Left colon (tissue), 2 donors: ENCODE results near the gene CCDC159. TPM values are rescaled to one million over a fixed set of nuclear protein-coding genes. Genes with fewer than 3 reads are reported as not detected.

Experiments
- ATAC-seq: fragments of 200-7000 bp; cut with Tn5 transposase; one replicate; pipeline ENCODE4 v1.9.1; 2020; ENCODE audit warnings: mild to moderate bottlenecking, moderate library complexity
- DNase-seq, 2 donors: peaks; one replicate each; pipeline ENCODE4 v3.0.0-alpha.2; 2020
- intact Hi-C, 2 donors: fragments of 100-400 bp; cut with DNase I in 1 of 2; cut with micrococcal nuclease in 1 of 2; formaldehyde crosslinking; loops; one replicate each; pipeline versions ENCODE4 v1.11.2 to v1.14.0; 2022; cut with DNase I, micrococcal nuclease
- total RNA-seq, 2 donors: library from RNA; stranded (reverse); fragmentation: NEBNext Ultra II Directional; extraction: Animal tissue kit (Norgen Biotek cat#: 25700); gene quantifications; one replicate each; pipeline ENCODE4 v1.2.1, GENCODE V29; 2021
- donor health status: DM: no; HTN: no; CAD: no.
- donor health status: DM: yes; HTN: yes; CAD: no.

The CCDC159 gene
- total RNA-seq, 2 donors from 2014 or later = 28.6 to 30.2 TPM

DNA sequence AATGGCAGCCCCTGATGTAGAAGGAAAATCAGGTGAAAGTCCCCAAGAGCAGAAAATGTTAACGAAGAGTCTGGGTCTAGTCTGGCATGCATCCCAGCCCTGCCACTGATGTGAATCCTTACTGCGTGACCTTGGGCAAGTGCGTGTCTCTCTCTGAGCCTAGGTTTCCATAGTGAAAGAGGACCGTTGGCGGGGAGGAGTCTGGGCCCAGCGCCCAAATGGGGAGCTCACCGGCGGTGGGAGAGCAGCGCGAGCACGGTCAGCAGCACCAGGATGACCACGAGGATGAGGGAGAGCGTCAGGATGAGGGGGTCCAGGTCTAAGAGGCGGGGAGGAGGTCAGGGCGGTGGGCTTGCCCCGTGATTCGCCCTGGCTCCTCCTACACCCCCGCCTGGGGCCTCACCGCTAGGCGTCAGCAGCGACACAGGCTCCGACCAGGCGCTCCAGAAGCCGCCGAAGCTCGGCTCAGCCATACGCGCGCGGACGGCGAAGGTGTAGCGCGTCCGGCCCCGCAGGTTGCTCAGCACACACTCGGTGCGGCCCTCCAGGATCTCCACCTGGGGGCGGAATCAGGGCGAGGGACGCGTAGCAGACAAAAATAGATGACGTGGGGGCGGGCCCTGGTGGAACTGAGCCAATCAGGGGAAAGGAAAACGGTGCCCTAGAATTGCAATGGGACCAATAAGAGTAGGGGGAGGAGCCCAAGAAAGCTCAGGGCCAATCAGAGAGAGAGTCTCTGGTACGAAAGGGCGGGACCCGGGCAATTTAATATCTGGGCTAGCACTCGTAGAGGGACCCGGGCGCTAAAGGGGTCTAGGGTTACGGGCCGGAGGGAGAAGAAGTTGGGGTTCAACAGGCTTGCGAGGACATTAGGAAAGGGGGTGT, 34.6 kb downstream of the CCDC159 start:
- ATAC-seq (peak; percentile 89), DNase-seq (peak; percentile 95)
- intact Hi-C loops = no loop called here

DNA sequence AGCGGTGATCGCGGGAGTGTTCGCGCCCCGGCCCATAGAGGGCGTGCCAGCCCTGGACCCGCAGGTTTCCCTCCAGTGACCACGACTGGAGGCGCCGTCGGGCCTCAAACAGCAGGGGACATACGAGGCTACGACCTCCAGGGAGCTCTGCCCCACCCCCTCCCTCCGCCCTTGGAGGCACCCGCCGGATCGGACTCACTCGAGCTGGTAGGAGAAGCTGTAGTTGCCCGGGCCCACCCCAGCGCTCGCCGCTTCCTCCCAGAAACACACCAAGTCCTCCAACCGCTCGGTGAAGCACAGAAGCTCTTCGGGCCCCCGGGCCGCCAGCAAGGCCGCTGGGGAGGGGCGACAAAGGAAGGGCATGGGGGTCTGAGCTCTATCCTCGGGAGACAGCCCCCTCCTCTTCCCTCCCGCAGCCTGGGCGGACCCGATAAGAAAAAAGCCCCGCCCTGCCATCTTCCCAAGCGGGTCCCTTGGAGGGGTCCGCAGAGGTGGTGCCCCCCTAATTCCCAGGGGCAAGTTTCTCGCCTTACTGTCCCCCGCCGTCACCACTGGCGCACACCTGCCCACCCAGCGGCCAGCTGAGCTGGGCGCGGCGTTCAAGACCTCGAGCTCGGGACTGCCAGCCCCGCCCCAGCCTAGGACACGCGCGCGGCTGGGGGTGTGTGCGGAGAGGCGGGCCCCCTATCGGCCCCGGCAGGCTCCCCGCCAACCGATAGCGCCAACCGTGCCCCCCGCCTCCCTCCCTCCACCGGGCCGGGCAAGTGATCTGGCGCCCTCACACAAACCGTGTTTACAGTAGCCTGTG, 36.8 kb downstream of the CCDC159 start:
- DNase-seq (peak; percentile 58 to 70), ATAC-seq (peak; percentile 22)
- intact Hi-C loops = no loop called here

DNA sequence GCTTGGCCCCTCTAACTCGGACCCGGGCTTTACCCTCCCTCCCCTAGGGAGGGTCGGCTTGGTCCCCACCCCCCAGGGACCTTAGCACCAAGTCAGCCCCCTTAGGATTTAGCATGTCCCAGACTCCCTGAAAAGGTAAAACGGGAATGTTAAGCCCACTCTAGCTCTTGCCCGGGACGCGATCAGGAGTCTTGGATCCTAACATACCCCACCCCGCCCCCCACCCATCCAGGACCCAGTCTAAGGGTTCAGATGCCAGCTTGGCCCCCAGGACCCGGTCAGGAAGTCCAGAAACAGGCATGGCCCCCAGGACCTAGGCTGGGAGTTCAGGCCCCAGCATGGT, 37.4 kb downstream of the CCDC159 start:
- ATAC-seq = no peak
- intact Hi-C loops = no loop called here
- DNase-seq = no peak

DNA sequence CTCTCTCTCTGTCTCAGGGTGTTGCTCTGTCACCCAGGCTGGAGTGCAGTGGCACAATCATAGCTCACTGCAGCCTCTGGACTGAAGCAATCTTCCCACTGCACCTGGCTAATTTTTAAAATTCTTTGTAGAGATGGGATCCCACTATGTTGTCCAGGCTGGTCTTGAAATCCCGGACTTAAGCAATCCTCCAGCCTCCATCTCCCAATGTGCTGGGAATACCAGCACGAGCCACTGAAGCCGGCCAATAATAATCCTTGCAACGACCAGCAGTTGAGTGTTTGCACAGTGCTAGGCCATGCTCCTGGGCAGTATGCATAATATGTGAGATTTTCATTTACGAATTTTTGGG, 38.4 kb downstream of the CCDC159 start:
- intact Hi-C loops = no loop called here
- DNase-seq (no peak), ATAC-seq (no peak)

DNA sequence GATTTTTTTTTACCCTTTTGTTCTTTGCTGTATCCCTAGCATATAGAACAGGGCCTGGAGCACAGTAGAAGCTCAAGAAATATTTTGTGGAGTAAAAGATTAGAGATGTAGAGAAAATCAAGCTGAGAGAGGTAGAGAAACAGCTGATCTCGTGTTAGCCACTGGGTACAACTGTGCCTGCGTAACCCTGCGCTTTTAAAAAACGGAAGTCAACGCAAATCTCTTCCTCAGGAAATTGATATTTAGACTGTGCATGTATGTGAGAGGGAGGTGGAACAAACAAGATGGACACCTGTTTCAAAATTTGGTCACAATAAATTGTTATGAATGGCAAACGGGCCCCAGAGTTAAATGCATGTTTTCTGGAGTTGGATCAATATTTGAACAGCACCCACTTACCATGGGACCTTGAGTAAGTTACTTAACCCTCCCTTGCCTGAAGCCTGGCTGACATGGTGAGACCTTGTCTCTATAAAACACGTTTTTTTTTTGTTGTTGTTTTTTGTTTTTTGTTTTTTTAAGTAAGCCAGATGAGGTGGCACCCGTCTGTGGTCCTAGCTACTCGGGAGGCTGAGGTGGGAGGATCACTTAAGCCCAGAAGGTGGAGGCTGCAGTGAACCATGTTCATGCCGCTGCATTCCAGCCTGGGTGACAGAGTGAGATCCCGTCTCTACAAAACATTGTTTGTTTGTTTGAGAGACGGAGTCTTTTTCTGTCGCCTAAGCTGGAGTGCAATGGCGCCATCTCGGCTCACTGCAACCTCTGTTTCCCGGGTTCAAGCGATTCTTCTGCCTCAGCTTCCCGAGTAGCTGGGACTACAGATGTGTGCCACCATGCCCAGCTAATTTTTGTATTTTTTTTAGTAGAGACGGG, 41.1 kb downstream of the CCDC159 start:
- DNase-seq (no peak), ATAC-seq (no peak)
- intact Hi-C loops = no loop called here

DNA sequence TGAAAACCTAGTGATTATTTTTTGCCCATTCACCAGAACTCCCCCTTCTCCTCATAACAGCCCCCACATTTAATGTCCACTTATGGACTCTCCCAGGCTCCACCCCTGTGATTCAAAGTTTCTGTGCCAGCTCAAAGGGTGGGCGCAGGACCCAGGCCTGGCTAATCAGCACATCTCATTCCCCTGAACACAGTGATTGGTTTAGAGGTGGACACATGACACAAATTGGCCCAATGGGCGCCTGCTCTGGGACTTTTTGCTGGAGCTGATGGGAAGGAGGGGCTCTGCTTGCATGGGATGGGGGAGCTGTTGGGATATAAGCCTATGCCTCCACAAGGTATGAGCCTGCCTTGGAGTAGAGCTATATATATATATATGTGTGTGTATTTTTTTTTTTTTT, 44.0 kb downstream of the CCDC159 start:
- intact Hi-C loops = no loop called here
- DNase-seq (no peak), ATAC-seq (no peak)

DNA sequence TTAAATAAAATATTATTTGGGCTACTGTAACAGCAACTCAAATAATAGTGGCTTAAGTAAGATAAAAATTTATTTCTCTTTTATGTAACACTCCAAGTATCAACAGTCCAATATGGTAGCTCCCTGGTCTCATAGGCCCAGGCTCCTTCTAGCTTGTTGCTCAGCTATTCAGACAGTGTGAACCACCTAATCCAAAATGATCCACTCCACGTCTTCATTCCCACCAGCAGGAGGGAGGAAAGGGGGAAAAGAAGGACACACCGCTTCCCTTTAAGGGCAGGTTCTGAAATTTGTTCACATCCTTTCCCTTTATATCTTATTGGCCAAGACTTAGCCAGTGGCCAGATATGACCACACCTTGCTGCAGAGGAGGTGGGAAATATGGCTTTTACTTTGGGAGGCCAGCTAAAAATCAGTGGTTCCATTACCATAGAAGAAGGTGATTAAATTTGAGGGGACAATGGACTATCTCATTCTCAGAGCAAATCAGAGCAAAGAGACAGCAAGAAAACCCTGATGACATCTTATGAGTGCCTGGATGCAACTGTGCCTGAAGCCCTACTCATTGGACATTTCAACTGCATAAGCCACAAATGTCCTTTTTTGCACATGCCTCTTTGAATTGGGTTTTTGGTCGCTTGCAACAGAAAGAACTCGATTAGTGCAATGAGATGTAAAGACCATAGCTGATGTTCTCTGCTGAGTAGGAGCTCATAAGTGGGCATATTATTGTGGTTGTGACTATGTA, 44.8 kb downstream of the CCDC159 start:
- ATAC-seq (no peak), DNase-seq (no peak)
- intact Hi-C loops = no loop called here

DNA sequence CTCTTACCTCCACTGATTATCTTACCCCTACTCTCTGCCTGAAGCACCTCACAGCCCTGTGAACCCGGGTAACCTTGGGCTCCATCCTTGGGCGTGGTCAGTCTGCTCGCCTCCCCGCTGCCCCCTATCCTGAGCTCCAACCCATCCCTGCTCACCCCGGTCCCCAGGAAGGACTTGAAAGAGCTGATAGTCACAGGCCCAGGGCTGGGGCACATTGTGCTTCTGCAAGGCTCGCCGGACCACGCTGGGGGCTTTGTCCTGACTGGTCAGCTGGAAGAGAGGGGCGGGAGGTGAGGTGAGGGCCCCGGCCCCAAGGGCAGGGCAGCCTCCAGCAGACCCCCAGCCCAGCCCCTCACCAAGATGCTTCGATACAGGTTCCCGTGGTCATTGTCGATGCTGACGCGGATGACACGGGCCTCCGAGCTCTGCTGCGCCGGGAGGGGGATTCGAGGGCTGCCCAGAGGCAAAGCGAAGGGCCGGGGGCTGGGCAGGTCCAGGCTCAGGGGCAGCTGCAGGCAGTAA, 50.8 kb downstream of the CCDC159 start:
- DNase-seq (no peak), ATAC-seq (no peak)
- intact Hi-C loops = no loop called here

DNA sequence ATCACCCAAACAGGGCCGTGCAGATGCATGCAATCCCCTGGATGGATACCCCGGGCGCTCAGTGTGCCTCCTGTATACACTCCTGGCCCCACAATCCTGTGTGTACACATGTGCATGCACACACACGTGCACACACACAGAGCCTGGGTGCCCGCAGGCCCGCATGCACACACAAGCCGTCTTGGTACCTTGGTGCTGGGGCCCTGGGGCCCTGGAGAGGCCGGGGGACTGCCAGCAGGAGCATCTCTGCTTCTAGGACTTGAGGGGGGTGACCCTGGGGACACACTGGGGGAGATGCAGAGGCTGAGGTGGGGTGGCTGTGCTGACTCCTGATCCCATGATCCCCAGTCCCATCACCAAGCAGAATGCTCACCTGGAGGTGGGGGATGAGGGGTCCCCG, 53.3 kb downstream of the CCDC159 start:
- DNase-seq = no peak
- no peak for ATAC-seq
- intact Hi-C loops = no loop called here

DNA sequence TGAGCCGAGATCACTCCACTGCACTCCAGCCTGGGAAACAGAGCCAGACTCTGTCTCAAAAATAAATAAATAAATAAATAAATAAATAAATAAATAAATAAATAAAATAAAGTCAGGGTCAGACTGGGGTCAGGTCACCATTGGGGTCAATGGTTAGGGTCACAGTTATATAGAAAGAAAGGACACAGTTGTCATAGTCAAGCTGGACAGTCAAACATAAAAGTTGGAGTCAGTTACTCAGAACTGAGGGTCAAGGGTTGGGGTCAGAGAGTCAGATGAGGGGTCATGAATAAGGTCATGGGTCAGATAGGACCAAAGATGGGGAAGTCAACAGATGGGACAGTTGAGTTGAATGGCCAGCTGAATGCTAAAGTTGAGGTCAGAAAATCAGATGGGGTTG, 54.5 kb downstream of the CCDC159 start:
- intact Hi-C loops = no loop called here
- ATAC-seq (no peak), DNase-seq (no peak)

DNA sequence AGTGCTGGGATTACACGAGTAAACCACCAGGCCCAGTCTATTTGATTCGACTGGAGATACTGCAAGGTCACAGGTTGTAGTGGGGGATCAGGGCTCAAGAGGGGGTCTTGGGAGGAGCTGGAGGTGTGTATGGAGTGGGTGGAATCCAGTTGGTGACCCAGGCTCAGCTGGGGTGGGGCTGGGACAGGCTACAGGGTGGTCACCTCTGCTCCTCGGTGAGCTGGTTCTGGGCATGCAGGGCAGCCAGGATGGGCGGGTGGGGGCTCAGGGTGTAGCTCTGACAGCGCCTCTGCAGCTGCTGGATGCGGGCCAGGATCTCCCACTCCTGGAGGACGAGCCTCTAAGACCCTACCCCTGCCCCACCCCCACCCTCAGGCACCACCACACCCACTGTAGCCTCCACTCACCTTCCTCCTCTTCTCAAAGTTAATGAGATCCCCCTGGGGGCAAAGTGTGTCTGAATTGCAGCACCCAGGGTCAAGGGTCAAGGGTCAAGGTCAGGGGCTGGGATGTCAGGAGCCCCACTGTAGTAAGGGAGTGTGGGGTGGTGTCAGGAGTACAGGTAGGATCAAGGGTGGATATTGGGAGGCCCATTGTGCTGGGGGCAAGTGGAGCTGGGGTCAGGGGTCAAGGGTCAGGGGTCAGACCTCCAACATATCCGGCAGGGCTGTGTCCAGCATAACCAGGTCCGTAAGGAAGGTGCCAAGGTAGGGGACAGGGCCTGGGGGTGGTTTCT, 55.7 kb downstream of the CCDC159 start:
- intact Hi-C loops = no loop called here
- ATAC-seq = no peak
- no peak for DNase-seq

Other genes starting within 250 kb of the CCDC159 start
- 10 to 100 TPM in 1 of 2 donors, 1 to 10 TPM in 1; 2.6 to 11.6 TPM for gene SPC24, start 190.7 kb upstream of the CCDC159 start, total RNA-seq
- gene KANK2, start 149.0 kb upstream of the CCDC159 start, total RNA-seq = 10 to 100 TPM; 28.5 to 85.3 TPM
- not detected for gene ANGPTL8, start 106.9 kb upstream of the CCDC159 start, total RNA-seq
- 10 to 100 TPM; 64.7 to 77.6 TPM for gene DOCK6, start 84.0 kb upstream of the CCDC159 start, total RNA-seq
- gene TSPAN16, start 50.4 kb upstream of the CCDC159 start, total RNA-seq = not detected
- gene RAB3D, start 6.9 kb upstream of the CCDC159 start, total RNA-seq = 10 to 100 TPM; 34.7 to 37.6 TPM
- gene TMEM205, start 251 bp upstream of the CCDC159 start, total RNA-seq = 10 to 100 TPM; 43.5 to 51.9 TPM
- 1 to 10 TPM; 5.4 to 7.3 TPM for gene PLPPR2, start 8.9 kb downstream of the CCDC159 start, total RNA-seq
- 1 to 10 TPM; 3.3 to 3.4 TPM for gene SWSAP1, start 28.1 kb downstream of the CCDC159 start, total RNA-seq
- gene EPOR, start 37.8 kb downstream of the CCDC159 start, total RNA-seq = 1 to 10 TPM; 4.2 to 4.8 TPM
- gene RGL3, start 72.8 kb downstream of the CCDC159 start, total RNA-seq = 10 to 100 TPM; 21.1 to 23.9 TPM
- gene ODAD3, start 88.6 kb downstream of the CCDC159 start, total RNA-seq = under 1 TPM in 1 of 2 donors, not detected in 1; 0.42 TPM
- 100 to 1,000 TPM; 301 to 320 TPM for gene PRKCSH, start 89.1 kb downstream of the CCDC159 start, total RNA-seq
- under 1 TPM; 0.15 to 0.61 TPM for gene ELAVL3, start 134.5 kb downstream of the CCDC159 start, total RNA-seq
- 10 to 100 TPM in 1 of 2 donors, 1 to 10 TPM in 1; 7.5 to 10.4 TPM for gene ZNF653, start 159.3 kb downstream of the CCDC159 start, total RNA-seq
- 10 to 100 TPM; 52.8 to 64.5 TPM for gene ECSIT, start 182.6 kb downstream of the CCDC159 start, total RNA-seq
- gene CNN1, start 192.3 kb downstream of the CCDC159 start, total RNA-seq = 100 to 1,000 TPM in 1 of 2 donors, 1 to 10 TPM in 1; 6.9 to 254 TPM
- 10 to 100 TPM; 34.6 to 39.0 TPM for gene ELOF1, start 212.7 kb downstream of the CCDC159 start, total RNA-seq
- 10 to 100 TPM; 22.6 to 26.8 TPM for gene ACP5, start 231.1 kb downstream of the CCDC159 start, total RNA-seq